Tibial artery (tissue), 4 donors: ENCODE data around the gene CRYGC.

Experiments used
- DNase-seq, 2 donors: peaks; one replicate each; pipeline ENCODE4 v3.0.0-alpha.2; 2019
- H3K27ac ChIP-seq, 2 donors: fragments of 200-600 bp; sonication (generic) in 1 of 2; 1 replicate in 1 of 2; 2 replicates in 1 of 2; pipeline ENCODE4 v1.5.1; 2018 to 2019; ENCODE audit warnings: mild to moderate bottlenecking in 1 of 2
- H3K27me3 ChIP-seq, 2 donors: fragments of 200-600 bp; sonication (generic) in 1 of 2; one replicate each; pipeline versions ENCODE4 v1.5.1 to v1.6.0; 2016 to 2019
- H3K36me3 ChIP-seq, 3 donors: fragments of 200-600 bp; sonication (generic) in 2 of 3; one replicate each; pipeline ENCODE4 v1.5.1; 2016 to 2019; ENCODE audit warnings: mild to moderate bottlenecking in 2 of 3
- H3K4me1 ChIP-seq, 4 donors: fragments of 200-600 bp; sonication (generic) in 2 of 4; 1 replicate in 3 of 4; 2 replicates in 1 of 4; pipeline ENCODE4 v1.5.1; 2016 to 2019
- H3K4me3 ChIP-seq, 2 donors: fragments of 200-600 bp; sonication (generic) in 1 of 2; 1 replicate in 1 of 2; 2 replicates in 1 of 2; pipeline ENCODE4 v1.5.1; 2018 to 2019; ENCODE audit warnings: mild to moderate bottlenecking in 2 of 2
- H3K9me3 ChIP-seq, 3 donors: fragments of 200-600 bp; sonication (generic) in 1 of 3; one replicate each; pipeline ENCODE4 v1.5.1; 2016 to 2019
- intact Hi-C: fragments of 100-400 bp; cut with DNase I; formaldehyde crosslinking; loops from one replicate; pipeline ENCODE4 v1.15.0; 2023; ENCODE audit warnings: low total_unique reads
- TF ChIP-seq, protein P1 (sequence below), 2 experiments: fragments of 200-600 bp in 1 of 2; fragments of 450-650 bp in 1 of 2; IDR thresholded peaks; one replicate each; pipeline ENCODE4 v1.5.1; 2017 to 2019; ENCODE audit warnings: antibody characterized with exemption in 2 of 2, mild to moderate bottlenecking in 1 of 2, moderate library complexity in 1 of 2

The CRYGC gene

DNA sequence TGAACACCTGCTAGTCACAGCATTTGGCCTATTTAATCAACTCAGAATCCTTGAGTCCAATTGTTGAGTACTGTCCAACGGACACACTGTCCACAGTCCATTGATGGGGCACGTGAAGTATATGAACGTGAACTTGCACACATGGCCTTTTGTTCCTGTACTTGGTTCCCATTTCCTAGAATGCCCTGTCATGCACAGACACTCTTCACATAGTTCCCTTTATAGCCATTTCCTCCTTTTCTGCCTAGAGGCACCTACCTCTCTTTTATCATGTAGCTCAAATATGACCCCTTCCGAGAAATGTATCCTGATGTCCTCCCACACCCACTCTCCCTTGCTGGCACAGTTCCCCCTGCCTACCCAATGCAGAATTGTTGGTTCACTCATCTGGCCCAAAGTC, 42.5 kb upstream of the CRYGC start:
- H3K9me3 ChIP-seq: no peaks in the 10 kb centered on the region
- H3K4me3 ChIP-seq: no peak overlapping the region
- peak in 1 of 2 donors; percentile 26 for DNase-seq
- intact Hi-C loops: loop anchor here (10.0 kb wide), 1 partner anchor 83 kb away; the partner anchor contains the start of gene IDH1
- no peaks in the 10 kb centered on the region for H3K36me3 ChIP-seq
- H3K27me3 ChIP-seq: no peaks in the 10 kb centered on the region
- H3K4me1 ChIP-seq: no peaks in the 10 kb centered on the region
- TF ChIP-seq, protein P1, sequence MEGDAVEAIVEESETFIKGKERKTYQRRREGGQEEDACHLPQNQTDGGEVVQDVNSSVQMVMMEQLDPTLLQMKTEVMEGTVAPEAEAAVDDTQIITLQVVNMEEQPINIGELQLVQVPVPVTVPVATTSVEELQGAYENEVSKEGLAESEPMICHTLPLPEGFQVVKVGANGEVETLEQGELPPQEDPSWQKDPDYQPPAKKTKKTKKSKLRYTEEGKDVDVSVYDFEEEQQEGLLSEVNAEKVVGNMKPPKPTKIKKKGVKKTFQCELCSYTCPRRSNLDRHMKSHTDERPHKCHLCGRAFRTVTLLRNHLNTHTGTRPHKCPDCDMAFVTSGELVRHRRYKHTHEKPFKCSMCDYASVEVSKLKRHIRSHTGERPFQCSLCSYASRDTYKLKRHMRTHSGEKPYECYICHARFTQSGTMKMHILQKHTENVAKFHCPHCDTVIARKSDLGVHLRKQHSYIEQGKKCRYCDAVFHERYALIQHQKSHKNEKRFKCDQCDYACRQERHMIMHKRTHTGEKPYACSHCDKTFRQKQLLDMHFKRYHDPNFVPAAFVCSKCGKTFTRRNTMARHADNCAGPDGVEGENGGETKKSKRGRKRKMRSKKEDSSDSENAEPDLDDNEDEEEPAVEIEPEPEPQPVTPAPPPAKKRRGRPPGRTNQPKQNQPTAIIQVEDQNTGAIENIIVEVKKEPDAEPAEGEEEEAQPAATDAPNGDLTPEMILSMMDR (IDR thresholded peaks at IDR 0.05): no peak
- H3K27ac ChIP-seq: no peak overlapping the region

DNA sequence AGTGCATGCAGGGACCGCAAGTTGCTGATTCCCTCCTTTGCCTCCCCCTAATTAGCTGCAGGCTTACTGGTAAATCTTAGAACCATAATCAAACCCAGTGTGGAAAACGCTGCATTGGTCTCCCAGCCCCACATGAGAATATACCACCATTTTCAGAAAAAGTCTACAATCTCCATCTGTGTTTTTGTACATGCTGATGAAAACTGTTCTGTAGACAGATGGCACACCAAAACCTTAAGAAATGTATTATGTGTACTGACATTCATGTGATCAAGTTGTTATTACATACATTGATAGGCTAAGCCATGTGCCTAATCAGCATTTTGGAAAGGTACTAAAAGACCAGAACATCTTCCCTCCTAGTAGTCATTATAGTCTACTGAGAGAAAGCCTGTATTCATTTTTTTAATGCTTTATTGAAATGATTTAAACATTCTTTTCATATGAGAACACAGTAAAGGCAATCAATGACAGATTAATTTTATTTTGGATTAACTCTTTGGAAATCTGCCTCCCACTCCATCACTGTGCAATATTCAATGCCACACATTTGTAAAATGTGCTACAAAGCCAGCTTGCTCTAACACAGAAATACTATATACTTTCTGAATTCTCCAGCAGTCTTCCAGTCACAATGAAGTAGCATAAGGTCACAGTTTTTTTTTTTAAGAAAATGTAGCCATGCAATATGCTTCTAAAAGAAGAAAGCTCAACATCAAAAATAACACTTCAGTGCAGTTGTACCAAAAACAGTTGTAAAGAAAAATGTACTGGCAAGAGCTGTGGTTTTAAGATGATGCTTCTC, 35.5 kb upstream of the CRYGC start:
- intact Hi-C loops: no loop called here
- TF ChIP-seq, protein P1 (IDR thresholded peaks at IDR 0.05): no peak
- Histone ChIP-seq H3K9me3 (no peaks in the 10 kb centered on the region), H3K4me1 (no peaks in the 10 kb centered on the region), H3K36me3 (no peaks in the 10 kb centered on the region), H3K27ac (no peak overlapping the region), H3K27me3 (no peaks in the 10 kb centered on the region), H3K4me3 (no peak overlapping the region)
- DNase-seq: no peak

DNA sequence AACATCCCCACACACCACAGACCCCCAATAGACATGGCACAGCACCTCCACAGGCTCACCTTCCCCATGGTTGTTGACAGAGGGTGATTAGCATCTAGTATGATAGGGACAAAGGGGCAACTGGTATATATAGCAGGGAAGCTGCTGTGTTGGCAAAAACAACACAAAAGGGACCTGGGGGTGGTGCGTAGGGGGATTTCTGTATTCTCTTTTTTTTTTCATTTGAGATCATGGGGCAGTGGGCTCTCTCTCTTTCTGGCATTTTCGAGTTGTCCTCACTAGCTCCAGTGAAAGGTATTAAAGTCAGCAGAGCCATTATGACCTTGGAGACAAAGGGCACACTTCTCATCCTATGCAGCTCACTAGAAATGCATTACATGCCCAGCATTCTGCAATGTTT, 33.9 kb upstream of the CRYGC start, which contains the start of gene CRYGA:
Gene CRYGA (minus strand): TSS at position 101 of the 400 bp plus-strand sequence. CDS start 33 bp downstream, at position 68.
- intact Hi-C loops: no loop called here
- no peak for DNase-seq
- Histone ChIP-seq H3K27ac (no peak within 1 kb of the TSS), H3K4me1 (no peaks in the 10 kb centered on the region), H3K36me3 (no peaks in the 10 kb centered on the region), H3K27me3 (no peaks in the 10 kb centered on the region), H3K9me3 (no peaks in the 10 kb centered on the region), H3K4me3 (no peak within 1 kb of the TSS)
- TF ChIP-seq, protein P1 (IDR thresholded peaks at IDR 0.05): no peak

DNA sequence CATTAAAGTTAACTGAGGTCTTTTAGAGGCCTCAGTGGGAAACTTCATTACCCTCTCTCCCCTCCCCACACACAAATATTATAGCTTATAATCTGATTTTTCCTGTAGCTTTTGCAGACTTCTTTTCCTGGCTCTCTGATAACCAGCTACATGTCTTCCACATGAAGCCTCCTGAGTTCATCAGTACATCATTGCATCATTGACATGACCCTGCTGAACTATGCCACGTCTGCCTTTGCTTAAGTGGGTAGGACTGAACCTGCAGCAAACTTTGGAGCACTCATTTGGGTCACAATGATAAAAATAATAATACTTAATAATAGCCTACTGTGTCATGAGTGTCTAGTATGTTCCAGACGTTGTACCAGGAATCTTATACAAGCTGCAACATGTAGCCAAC, 26.8 kb upstream of the CRYGC start:
- H3K27ac ChIP-seq: no peak overlapping the region
- no peak overlapping the region for H3K4me3 ChIP-seq
- no peaks in the 10 kb centered on the region for H3K9me3 ChIP-seq
- intact Hi-C loops: no loop called here
- no peaks in the 10 kb centered on the region for H3K36me3 ChIP-seq
- H3K4me1 ChIP-seq: no peaks in the 10 kb centered on the region
- TF ChIP-seq, protein P1 (IDR thresholded peaks at IDR 0.05): no peak
- no peak for DNase-seq
- no peaks in the 10 kb centered on the region for H3K27me3 ChIP-seq

DNA sequence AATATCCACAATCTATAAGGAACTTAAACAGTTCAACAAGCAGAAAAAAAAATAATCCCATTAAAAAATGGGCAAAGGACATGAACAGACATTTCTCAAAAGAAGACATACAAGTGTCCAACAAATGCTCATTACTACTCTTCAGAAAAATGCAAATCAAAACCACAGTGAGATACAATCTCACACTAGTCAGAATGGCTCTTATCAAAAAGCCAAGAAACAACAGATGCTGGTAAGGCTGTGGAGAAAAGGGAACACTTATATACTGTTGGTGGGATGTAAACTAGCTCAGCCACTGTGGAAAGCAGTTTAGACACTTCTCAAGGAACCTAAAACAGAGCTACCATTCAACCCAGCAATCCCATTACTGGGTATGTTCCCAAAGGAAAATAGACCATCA, 23.5 kb upstream of the CRYGC start:
- Histone ChIP-seq H3K9me3 (no peaks in the 10 kb centered on the region), H3K27ac (no peak overlapping the region), H3K4me1 (no peaks in the 10 kb centered on the region), H3K27me3 (no peaks in the 10 kb centered on the region), H3K36me3 (no peaks in the 10 kb centered on the region), H3K4me3 (no peak overlapping the region)
- TF ChIP-seq, protein P1 (IDR thresholded peaks at IDR 0.05): no peak
- DNase-seq: no peak
- intact Hi-C loops: no loop called here
